SU-DHL-6 (cell line): ENCODE measurements around the gene SDF2L1.

Experiments
- EZH2phosphoT487 ChIP-seq: fragments of 200-600 bp; sonication (generic), shearing (Covaris generic); conservative IDR thresholded peaks from 2 replicates; pipeline ENCODE4 v1.6.1; 2018; ENCODE audit warnings: mild to moderate bottlenecking, antibody characterized with exemption, low read length, moderate library complexity, mixed read lengths
- TF ChIP-seq, protein P1 (sequence below): fragments of 200-600 bp; sonication (generic); IDR thresholded peaks from one replicate; pipeline ENCODE4 v1.5.1; 2017; ENCODE audit warnings: antibody characterized with exemption, mild to moderate bottlenecking, low read length, moderate library complexity; ENCODE audit not compliant: insufficient read depth, poor library complexity, severe bottlenecking

GRCh38 chr22:21652010-21652546 lies 10.0 kb downstream of the SDF2L1 start:
- TF ChIP-seq, protein P1, sequence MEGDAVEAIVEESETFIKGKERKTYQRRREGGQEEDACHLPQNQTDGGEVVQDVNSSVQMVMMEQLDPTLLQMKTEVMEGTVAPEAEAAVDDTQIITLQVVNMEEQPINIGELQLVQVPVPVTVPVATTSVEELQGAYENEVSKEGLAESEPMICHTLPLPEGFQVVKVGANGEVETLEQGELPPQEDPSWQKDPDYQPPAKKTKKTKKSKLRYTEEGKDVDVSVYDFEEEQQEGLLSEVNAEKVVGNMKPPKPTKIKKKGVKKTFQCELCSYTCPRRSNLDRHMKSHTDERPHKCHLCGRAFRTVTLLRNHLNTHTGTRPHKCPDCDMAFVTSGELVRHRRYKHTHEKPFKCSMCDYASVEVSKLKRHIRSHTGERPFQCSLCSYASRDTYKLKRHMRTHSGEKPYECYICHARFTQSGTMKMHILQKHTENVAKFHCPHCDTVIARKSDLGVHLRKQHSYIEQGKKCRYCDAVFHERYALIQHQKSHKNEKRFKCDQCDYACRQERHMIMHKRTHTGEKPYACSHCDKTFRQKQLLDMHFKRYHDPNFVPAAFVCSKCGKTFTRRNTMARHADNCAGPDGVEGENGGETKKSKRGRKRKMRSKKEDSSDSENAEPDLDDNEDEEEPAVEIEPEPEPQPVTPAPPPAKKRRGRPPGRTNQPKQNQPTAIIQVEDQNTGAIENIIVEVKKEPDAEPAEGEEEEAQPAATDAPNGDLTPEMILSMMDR: no peak
- no peak for TF ChIP-seq EZH2phosphoT487
